Mesenchymal stem cell (in vitro differentiated cells and primary cell): Measurements from ENCODE around the gene CTNNA3.
A peak's percentile ranks its signal among the peaks of the same experiment; 100 is the strongest.

Experiments
- DNase-seq: peaks from one replicate; pipeline ENCODE4 v3.0.0-alpha.2; 2013
- H2AFZ ChIP-seq: one replicate; pipeline ENCODE4 v1.6.1; 2013; ENCODE audit warnings: low read depth, mild to moderate bottlenecking, control low read depth, inconsistent platforms, low read length, moderate library complexity
- H2AK5ac ChIP-seq: 2 replicates; pipeline ENCODE4 v1.6.1; 2013; ENCODE audit warnings: low read length, moderate library complexity, mild to moderate bottlenecking, inconsistent platforms; ENCODE audit not compliant: severe bottlenecking
- H2BK120ac ChIP-seq: one replicate; pipeline ENCODE4 v1.6.1; 2013; ENCODE audit warnings: low read depth, mild to moderate bottlenecking, inconsistent platforms, low read length, moderate library complexity
- H2BK12ac ChIP-seq, 2 experiments: one replicate each; pipeline ENCODE4 v1.6.1; 2013; ENCODE audit warnings: inconsistent platforms in 2 of 2, low read length in 2 of 2, mild to moderate bottlenecking in 2 of 2, moderate library complexity in 2 of 2, control low read depth in 1 of 2
- H2BK15ac ChIP-seq: one replicate; pipeline ENCODE4 v1.6.1; 2013; ENCODE audit warnings: mild to moderate bottlenecking, low read depth, inconsistent platforms; ENCODE audit not compliant: poor library complexity, severe bottlenecking
- H2BK5ac ChIP-seq: 2 replicates; pipeline ENCODE4 v1.6.1; 2013; ENCODE audit warnings: low read depth, mild to moderate bottlenecking, low read length, control low read depth, inconsistent platforms; ENCODE audit not compliant: poor library complexity, severe bottlenecking
- H3K14ac ChIP-seq, 2 experiments: one replicate each; pipeline ENCODE4 v1.6.1; 2013; ENCODE audit warnings: inconsistent platforms in 2 of 2, low read length in 2 of 2, control low read depth in 1 of 2, mild to moderate bottlenecking in 1 of 2, moderate library complexity in 1 of 2
- H3K18ac ChIP-seq, 2 experiments: one replicate each; pipeline ENCODE4 v1.6.1; 2013; ENCODE audit warnings: inconsistent platforms in 2 of 2, low read length in 2 of 2, control low read depth in 1 of 2, low read depth in 1 of 2, mild to moderate bottlenecking in 1 of 2
- H3K23ac ChIP-seq, 2 experiments: one replicate each; pipeline ENCODE4 v1.6.1; 2013; ENCODE audit warnings: inconsistent platforms in 2 of 2, low read length in 2 of 2, mild to moderate bottlenecking in 2 of 2, moderate library complexity in 2 of 2, control low read depth in 1 of 2
- H3K27ac ChIP-seq: 2 replicates; pipeline ENCODE4 v1.5.1; 2013; ENCODE audit warnings: mild to moderate bottlenecking, moderate library complexity, low read length, control low read depth, inconsistent platforms; ENCODE audit not compliant: poor library complexity, severe bottlenecking
- H3K27me3 ChIP-seq, 2 experiments: 2 replicates each; pipeline versions ENCODE4 v1.6.1 to v1.7.0; 2013; ENCODE audit warnings: low read length in 2 of 2, mild to moderate bottlenecking in 2 of 2, moderate library complexity in 2 of 2, control low read depth in 1 of 2, inconsistent platforms in 1 of 2; ENCODE audit not compliant: control insufficient read depth in 1 of 2, insufficient read depth in 1 of 2
- H3K36me3 ChIP-seq, 2 experiments: 2 replicates each; pipeline versions ENCODE4 v1.6.1 to v1.7.0; 2013; ENCODE audit warnings: low read length in 2 of 2, control low read depth in 1 of 2, inconsistent platforms in 1 of 2, low read depth in 1 of 2, mild to moderate bottlenecking in 1 of 2; ENCODE audit not compliant: insufficient read depth in 2 of 2, control insufficient read depth in 1 of 2
- H3K4ac ChIP-seq, 2 experiments: one replicate each; pipeline ENCODE4 v1.6.1; 2013; ENCODE audit warnings: inconsistent platforms in 2 of 2, low read length in 2 of 2, mild to moderate bottlenecking in 2 of 2, moderate library complexity in 2 of 2, control low read depth in 1 of 2, low read depth in 1 of 2
- H3K4me1 ChIP-seq: 2 replicates; pipeline ENCODE4 v1.6.1; 2013; ENCODE audit warnings: low read depth, low read length, control low read depth; ENCODE audit not compliant: control insufficient read depth, insufficient read depth
- H3K4me2 ChIP-seq: 2 replicates; pipeline ENCODE4 v1.6.1; 2013; ENCODE audit warnings: low read length, mild to moderate bottlenecking, inconsistent platforms; ENCODE audit not compliant: poor library complexity, severe bottlenecking
- H3K4me3 ChIP-seq, 2 experiments: 2 replicates each; pipeline versions ENCODE4 v1.5.1 to v1.7.0; 2013; ENCODE audit warnings: low read length in 2 of 2, mild to moderate bottlenecking in 2 of 2, control low read depth in 1 of 2, low read depth in 1 of 2; ENCODE audit not compliant: insufficient read depth in 1 of 2
- H3K79me1 ChIP-seq: replicated peaks from 2 replicates; pipeline ENCODE4 v1.6.1; 2013; ENCODE audit warnings: mild to moderate bottlenecking, control low read depth, low read length, inconsistent platforms; ENCODE audit not compliant: poor library complexity, severe bottlenecking
- H3K9ac ChIP-seq: 2 replicates; pipeline ENCODE4 v1.7.0; 2013; ENCODE audit warnings: mild to moderate bottlenecking, low read length, moderate library complexity
- H3K9me3 ChIP-seq: 2 replicates; pipeline ENCODE4 v1.7.0; 2013; ENCODE audit warnings: mild to moderate bottlenecking, low read length; ENCODE audit not compliant: control insufficient read depth
- H4K8ac ChIP-seq: one replicate; pipeline ENCODE4 v1.6.1; 2013; ENCODE audit warnings: inconsistent platforms, mild to moderate bottlenecking, low read length, moderate library complexity
- H4K91ac ChIP-seq: one replicate; pipeline ENCODE4 v1.6.1; 2013; ENCODE audit warnings: mild to moderate bottlenecking, low read length, inconsistent platforms
- WGBS: methylation state at CpG from one replicate; pipeline ENCODE4 v1.1.7; 2013; ENCODE audit warnings: mixed read lengths; 5-methylcytosine and 5-hydroxymethylcytosine counted together

The CTNNA3 gene

DNA sequence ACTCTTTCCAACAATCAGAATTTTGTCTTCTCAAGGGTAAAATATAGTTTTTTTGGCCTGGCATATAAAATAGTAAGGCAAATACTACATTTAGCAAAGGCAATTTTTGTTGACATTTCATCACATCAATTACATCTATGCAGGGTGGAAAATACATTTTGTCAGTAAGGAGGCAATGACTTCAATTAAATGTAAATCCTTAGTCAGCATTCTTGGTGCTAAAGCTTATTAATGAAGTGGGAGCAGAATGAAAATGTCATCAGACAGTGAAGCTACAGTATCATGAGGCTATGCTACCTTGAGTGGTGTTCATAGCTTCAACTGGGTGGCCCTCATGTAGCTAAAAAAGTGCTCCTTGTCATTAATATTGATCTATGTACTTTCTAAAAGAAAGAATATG lies 761.3 kb downstream of the CTNNA3 start:
- Histone ChIP-seq H3K4me2 (no peak overlapping the region), H3K18ac (no peak overlapping the region), H3K4ac (no peak overlapping the region), H3K4me1 (peaks cover 1% of the 10 kb centered on the region), H2AFZ (no peak overlapping the region), H3K9ac (no peak overlapping the region), H3K14ac (no peak overlapping the region), H3K36me3 (no peaks in the 10 kb centered on the region), H3K79me1 (no peaks in the 10 kb centered on the region), H2BK5ac (no peak overlapping the region), H3K4me3 (no peak overlapping the region), H2BK12ac (no peak overlapping the region), H3K9me3 (no peaks in the 10 kb centered on the region), H3K27ac (no peak overlapping the region), H4K8ac (no peak overlapping the region), H2AK5ac (no peak overlapping the region), H3K23ac (no peak overlapping the region), H4K91ac (no peak overlapping the region), H2BK15ac (no peak overlapping the region), H2BK120ac (no peak overlapping the region), H3K27me3 (peaks cover 0 to 8% of the 10 kb centered on the region in 2 experiments)
- DNase-seq = no peak

DNA sequence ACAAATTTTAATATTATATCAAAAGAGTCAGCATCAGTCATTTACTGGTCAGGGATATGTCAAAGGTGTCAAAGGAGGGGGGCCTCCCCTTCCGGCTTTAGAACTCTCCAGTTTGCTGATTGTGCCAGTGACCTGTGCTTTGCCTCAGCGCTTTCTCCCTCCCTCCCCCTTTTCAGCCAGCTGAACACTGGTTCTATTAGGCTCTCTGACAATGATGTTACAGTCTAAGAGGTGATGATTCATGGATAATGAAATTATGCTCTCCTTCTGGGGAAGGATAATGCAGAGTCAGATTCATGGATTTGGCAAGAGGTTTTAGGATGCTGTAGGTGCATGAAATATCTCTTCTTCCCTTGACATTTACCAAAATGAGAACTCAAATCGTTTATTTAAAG lies 764.0 kb downstream of the CTNNA3 start:
- Histone ChIP-seq H3K36me3 (no peaks in the 10 kb centered on the region), H3K9ac (no peak overlapping the region), H3K9me3 (no peaks in the 10 kb centered on the region), H3K4me2 (no peak overlapping the region), H3K4me3 (no peak overlapping the region), H3K23ac (no peak overlapping the region), H2BK12ac (no peak overlapping the region), H2BK5ac (no peak overlapping the region), H4K8ac (no peak overlapping the region), H2AFZ (no peak overlapping the region), H2BK15ac (no peak overlapping the region), H4K91ac (no peak overlapping the region), H2BK120ac (no peak overlapping the region), H2AK5ac (no peak overlapping the region), H3K27me3 (peaks cover 10 to 35% of the 10 kb centered on the region in 2 experiments), H3K18ac (no peak overlapping the region), H3K27ac (no peak overlapping the region), H3K79me1 (no peaks in the 10 kb centered on the region), H3K14ac (no peak overlapping the region), H3K4me1 (peaks cover 1% of the 10 kb centered on the region), H3K4ac (no peak overlapping the region)
- 66% methylated on average over 2 of the region's 3 CpGs for WGBS
- DNase-seq = no peak

DNA sequence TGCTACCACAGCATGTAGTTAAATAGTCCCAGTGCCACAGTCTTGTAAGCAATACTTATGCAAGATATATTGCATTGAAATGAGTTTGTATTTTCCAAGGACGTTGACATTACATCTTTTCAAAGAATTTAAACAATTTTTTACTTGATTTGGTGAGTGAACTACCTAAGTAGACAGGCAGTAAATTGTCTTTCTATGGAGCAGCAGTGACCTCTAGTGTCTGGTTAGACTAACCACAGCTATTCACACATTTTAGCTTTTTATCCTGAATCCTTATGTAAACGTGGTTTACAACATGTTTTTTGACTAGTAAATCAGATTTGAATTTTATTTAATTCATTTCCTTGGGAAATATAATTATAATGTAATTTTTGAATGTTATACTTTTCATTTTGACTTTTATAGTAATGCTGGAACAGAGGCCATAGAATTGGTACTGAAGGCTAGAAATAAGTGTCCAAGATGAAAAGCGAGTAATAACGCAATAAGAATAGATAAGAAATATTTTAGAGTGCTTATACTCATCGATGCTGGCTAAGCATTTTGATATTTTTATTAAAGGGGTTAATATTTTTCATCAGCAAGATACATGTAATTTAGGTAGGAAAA lies 764.6 kb downstream of the CTNNA3 start:
- Histone ChIP-seq H3K9me3 (no peaks in the 10 kb centered on the region), H4K8ac (no peak overlapping the region), H3K4ac (no peak overlapping the region), H3K27ac (no peak overlapping the region), H2AK5ac (no peak overlapping the region), H3K79me1 (no peaks in the 10 kb centered on the region), H3K4me1 (peaks cover 1% of the 10 kb centered on the region), H3K4me3 (no peak overlapping the region), H2BK12ac (no peak overlapping the region), H2BK5ac (no peak overlapping the region), H4K91ac (no peak overlapping the region), H3K4me2 (no peak overlapping the region), H3K27me3 (peaks cover 10 to 40% of the 10 kb centered on the region in 2 experiments), H2BK120ac (no peak overlapping the region), H3K36me3 (no peaks in the 10 kb centered on the region), H2BK15ac (no peak overlapping the region), H3K9ac (no peak overlapping the region), H3K23ac (no peak overlapping the region), H3K14ac (no peak overlapping the region), H2AFZ (no peak overlapping the region), H3K18ac (no peak overlapping the region)
- DNase-seq = peak; percentile 63
- 94% methylated on average over 2 of the region's 5 CpGs for WGBS

DNA sequence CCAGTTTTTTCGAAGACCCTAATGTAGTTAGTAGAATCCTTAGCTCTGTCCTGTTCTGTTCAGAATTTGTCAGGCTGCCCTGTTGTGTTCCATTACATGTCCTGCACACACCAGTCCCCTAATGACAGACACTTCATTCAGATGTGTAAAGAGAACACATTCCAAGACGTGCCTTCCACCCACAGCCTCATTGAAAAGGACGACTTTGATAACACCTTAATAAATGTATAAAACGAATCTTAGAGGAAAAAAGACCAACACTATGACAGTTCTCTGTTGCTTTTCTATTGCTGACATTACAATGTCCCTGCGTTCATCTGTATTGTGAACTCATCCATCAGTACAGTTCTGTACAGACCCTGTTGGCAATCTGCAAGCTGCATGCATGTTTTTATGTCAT lies 766.6 kb downstream of the CTNNA3 start:
- no peak overlapping the region for H3K27ac ChIP-seq
- H3K14ac ChIP-seq = no peak overlapping the region
- H3K79me1 ChIP-seq = no peaks in the 10 kb centered on the region
- H3K18ac ChIP-seq = no peak overlapping the region
- no peak overlapping the region for H2AFZ ChIP-seq
- DNase-seq = no peak
- no peak overlapping the region for H2BK12ac ChIP-seq
- no peak overlapping the region for H3K4me2 ChIP-seq
- H4K8ac ChIP-seq = no peak overlapping the region
- peaks cover 10 to 54% of the 10 kb centered on the region in 2 experiments for H3K27me3 ChIP-seq
- H3K9ac ChIP-seq = no peak overlapping the region
- 68% methylated on average over 5 of the region's 5 CpGs for WGBS
- H3K4me3 ChIP-seq = no peak overlapping the region
- no peak overlapping the region for H2BK15ac ChIP-seq
- no peak overlapping the region for H3K23ac ChIP-seq
- no peak overlapping the region for H2AK5ac ChIP-seq
- H3K36me3 ChIP-seq = no peaks in the 10 kb centered on the region
- H4K91ac ChIP-seq = no peak overlapping the region
- no peak overlapping the region for H2BK120ac ChIP-seq
- no peak overlapping the region for H2BK5ac ChIP-seq
- no peaks in the 10 kb centered on the region for H3K9me3 ChIP-seq
- no peak overlapping the region for H3K4ac ChIP-seq
- peaks cover 3% of the 10 kb centered on the region for H3K4me1 ChIP-seq
